WTC11 (cell line): Measurements from ENCODE around the gene TP73. TPM values are rescaled to one million over a fixed set of nuclear protein-coding genes. Genes with fewer than 3 reads are reported as not detected.

Source experiments
- ATAC-seq: fragments of 200-7000 bp; cut with Tn5 transposase; 2 replicates; pipeline ENCODE4 v1.10.0; 2021; ENCODE audit warnings: mild to moderate bottlenecking, moderate library complexity
- CTCF ChIA-PET: fragments of 300-600 bp; sonication (Branson Sonifier 250); formaldehyde crosslinking; loops from one replicate; lab custom pipeline; 2021; ENCODE audit warnings: antibody characterized with exemption; lab: Charles Lee
- POLR2A ChIA-PET: fragments of 350-600 bp; sonication (Branson Sonifier 250); formaldehyde crosslinking; loops from one replicate; lab custom pipeline; 2021; ENCODE audit warnings: antibody characterized with exemption; lab: Charles Lee
- DNase-seq: peaks from one replicate; pipeline ENCODE4 v3.0.0; 2021; ENCODE audit warnings: low spot score
- H3K27ac Mint-ChIP-seq: 2 replicates; pipeline ENCODE4 v1.8.0; 2021; ENCODE audit warnings: mixed read lengths
- H3K27me3 Mint-ChIP-seq: 2 replicates; pipeline ENCODE4 v1.8.0; 2021; ENCODE audit warnings: low read depth, mild to moderate bottlenecking, moderate library complexity, mixed read lengths
- H3K36me3 Mint-ChIP-seq: 2 replicates; pipeline ENCODE4 v1.8.0; 2021; ENCODE audit warnings: mixed read lengths
- H3K4me1 Mint-ChIP-seq: 2 replicates; pipeline ENCODE4 v1.8.0; 2022; ENCODE audit warnings: mixed read lengths
- H3K4me3 Mint-ChIP-seq: 2 replicates; pipeline ENCODE4 v1.8.0; 2021; ENCODE audit warnings: mild to moderate bottlenecking, moderate library complexity, mixed read lengths
- H3K9me3 Mint-ChIP-seq: 2 replicates; pipeline ENCODE4 v1.8.0; 2021; ENCODE audit warnings: mixed read lengths
- CDX4 ChIP-seq: fragments of 250-450 bp; sonication (Bioruptor Pico); IDR thresholded peaks from 2 replicates; pipeline ENCODE4 v1.9.0; 2021; ENCODE audit warnings: moderate library complexity, mild to moderate bottlenecking, inconsistent platforms, borderline replicate concordance
- CREB1 ChIP-seq: sonication (generic); formaldehyde crosslinking; IDR thresholded peaks from 2 replicates; pipeline ENCODE4 v1.8.0; 2023; ENCODE audit warnings: mild to moderate bottlenecking, missing genetic modification reagents
- CTCF ChIP-seq: fragments of 200-600 bp; IDR thresholded peaks from 2 replicates; pipeline ENCODE4 v1.8.0; 2022; ENCODE audit warnings: antibody characterized with exemption
- ETV6 ChIP-seq: sonication (generic); formaldehyde crosslinking; IDR thresholded peaks from 2 replicates; pipeline ENCODE4 v1.8.1; 2022; ENCODE audit warnings: mild to moderate bottlenecking, missing genetic modification reagents
- FOXK1 ChIP-seq: sonication (generic); formaldehyde crosslinking; IDR thresholded peaks from 2 replicates; pipeline ENCODE4 v1.8.0; 2022; ENCODE audit warnings: mild to moderate bottlenecking, moderate library complexity, missing genetic modification reagents
- FOXP1 ChIP-seq: sonication (generic); formaldehyde crosslinking; IDR thresholded peaks from 2 replicates; pipeline ENCODE4 v1.8.0; 2022; ENCODE audit warnings: missing genetic modification reagents, mild to moderate bottlenecking, moderate library complexity, borderline replicate concordance
- NFATC4 ChIP-seq: fragments of 250-450 bp; sonication (Bioruptor Pico); IDR thresholded peaks from 2 replicates; pipeline ENCODE4 v1.9.0; 2021; ENCODE audit warnings: mild to moderate bottlenecking
- SMAD3 ChIP-seq: sonication (generic); formaldehyde crosslinking; IDR thresholded peaks from 2 replicates; pipeline ENCODE4 v1.8.0; 2022; ENCODE audit warnings: missing genetic modification reagents, mild to moderate bottlenecking, borderline replicate concordance
- SMAD4 ChIP-seq: sonication (generic); formaldehyde crosslinking; IDR thresholded peaks from 2 replicates; pipeline ENCODE4 v1.8.0; 2022; ENCODE audit warnings: mild to moderate bottlenecking, missing genetic modification reagents
- TCF7 ChIP-seq: sonication (generic); formaldehyde crosslinking; IDR thresholded peaks from 2 replicates; pipeline ENCODE4 v1.8.0; 2022; ENCODE audit warnings: mild to moderate bottlenecking, low read depth, missing genetic modification reagents, moderate library complexity
- TP53 ChIP-seq: sonication (generic); formaldehyde crosslinking; IDR thresholded peaks from 2 replicates; pipeline ENCODE4 v1.8.1; 2023; ENCODE audit warnings: mild to moderate bottlenecking, missing genetic modification reagents
- ZNF121 ChIP-seq: sonication (generic); formaldehyde crosslinking; IDR thresholded peaks from 2 replicates; pipeline ENCODE4 v1.8.0; 2023; ENCODE audit warnings: missing genetic modification reagents
- ZNF317 ChIP-seq: sonication (generic); formaldehyde crosslinking; IDR thresholded peaks from 2 replicates; pipeline ENCODE4 v1.8.1; 2023; ENCODE audit warnings: low read depth, mild to moderate bottlenecking, moderate library complexity, missing genetic modification reagents, borderline replicate concordance
- ZNF423 ChIP-seq: fragments of 250-450 bp; sonication (Bioruptor Pico); IDR thresholded peaks from 2 replicates; pipeline ENCODE4 v2.1.2; 2022; ENCODE audit warnings: mild to moderate bottlenecking, moderate library complexity
- total RNA-seq: library from RNA; stranded (reverse); gene quantifications from 3 replicates; pipeline ENCODE4 v1.2.3, GENCODE V29; 2021
- TF ChIP-seq, protein P1 (sequence below): sonication (generic); formaldehyde crosslinking; IDR thresholded peaks from 2 replicates; pipeline ENCODE4 v1.8.1; 2023; ENCODE audit warnings: mild to moderate bottlenecking, missing genetic modification reagents
- TF ChIP-seq, protein P2 (sequence below): sonication (generic); formaldehyde crosslinking; IDR thresholded peaks from 2 replicates; pipeline ENCODE4 v1.8.0; 2022; ENCODE audit warnings: mild to moderate bottlenecking, missing genetic modification reagents
- TF ChIP-seq, protein P3 (sequence below): sonication (generic); formaldehyde crosslinking; IDR thresholded peaks from 2 replicates; pipeline ENCODE4 v1.8.1; 2023; ENCODE audit warnings: mild to moderate bottlenecking, missing genetic modification reagents, moderate library complexity
- TF ChIP-seq, protein P4 (sequence below): sonication (generic); formaldehyde crosslinking; IDR thresholded peaks from 2 replicates; pipeline ENCODE4 v1.8.1; 2023; ENCODE audit warnings: mild to moderate bottlenecking, missing genetic modification reagents, moderate library complexity
- TF ChIP-seq, protein P5 (sequence below): sonication (generic); formaldehyde crosslinking; IDR thresholded peaks from 2 replicates; pipeline ENCODE4 v1.8.1; 2023; ENCODE audit warnings: mild to moderate bottlenecking, missing genetic modification reagents, borderline replicate concordance
- TF ChIP-seq, protein P6 (sequence below): sonication (generic); formaldehyde crosslinking; IDR thresholded peaks from 2 replicates; pipeline ENCODE4 v1.8.0; 2023; ENCODE audit warnings: mild to moderate bottlenecking, missing genetic modification reagents

The TP73 gene
- total RNA-seq, 1 experiment from 2014 or later, result 5.7 TPM

DNA sequence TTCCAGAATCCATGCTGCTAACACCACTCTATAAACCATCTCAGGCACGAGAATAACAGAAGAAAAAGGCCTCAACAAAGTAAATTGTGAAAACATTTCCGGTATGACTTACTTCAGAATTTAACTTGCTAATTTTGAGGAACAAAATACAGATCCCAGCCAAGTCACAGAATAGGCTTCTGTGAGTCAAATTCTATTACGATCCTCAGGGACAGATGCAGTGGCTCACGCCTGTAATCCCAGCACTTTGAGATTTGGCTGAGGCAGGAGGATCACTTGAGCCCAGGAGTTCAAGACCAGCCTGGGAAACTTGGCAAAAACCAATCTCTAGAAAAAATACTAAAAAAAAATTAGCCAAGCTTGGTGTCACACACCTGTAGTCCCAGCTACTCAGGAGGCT lies 91.1 kb downstream of the TP73 start:
- DNase-seq (no peak), ATAC-seq (no peak)
- Mint-ChIP-seq H3K9me3 (no peaks in the 10 kb centered on the region), H3K27me3 (no peaks in the 10 kb centered on the region), H3K4me1 (peaks cover 30% of the 10 kb centered on the region), H3K27ac (peak overlapping the region; percentile 37; the same call in 1 of the 2 replicates), H3K4me3 (no peak overlapping the region), H3K36me3 (peaks cover 27% of the 10 kb centered on the region)
- ChIA-PET CTCF (interaction anchor here (0.7 to 4.8 kb wide), 2 partner anchors 19 to 63 kb away, joined by 3 to 22 read pairs; no protein-coding TSS in a partner anchor), POLR2A (no interaction called here)
- TF ChIP-seq ZNF317 (CRISPR knock-in tag), result no peak
- TF ChIP-seq, protein P1, sequence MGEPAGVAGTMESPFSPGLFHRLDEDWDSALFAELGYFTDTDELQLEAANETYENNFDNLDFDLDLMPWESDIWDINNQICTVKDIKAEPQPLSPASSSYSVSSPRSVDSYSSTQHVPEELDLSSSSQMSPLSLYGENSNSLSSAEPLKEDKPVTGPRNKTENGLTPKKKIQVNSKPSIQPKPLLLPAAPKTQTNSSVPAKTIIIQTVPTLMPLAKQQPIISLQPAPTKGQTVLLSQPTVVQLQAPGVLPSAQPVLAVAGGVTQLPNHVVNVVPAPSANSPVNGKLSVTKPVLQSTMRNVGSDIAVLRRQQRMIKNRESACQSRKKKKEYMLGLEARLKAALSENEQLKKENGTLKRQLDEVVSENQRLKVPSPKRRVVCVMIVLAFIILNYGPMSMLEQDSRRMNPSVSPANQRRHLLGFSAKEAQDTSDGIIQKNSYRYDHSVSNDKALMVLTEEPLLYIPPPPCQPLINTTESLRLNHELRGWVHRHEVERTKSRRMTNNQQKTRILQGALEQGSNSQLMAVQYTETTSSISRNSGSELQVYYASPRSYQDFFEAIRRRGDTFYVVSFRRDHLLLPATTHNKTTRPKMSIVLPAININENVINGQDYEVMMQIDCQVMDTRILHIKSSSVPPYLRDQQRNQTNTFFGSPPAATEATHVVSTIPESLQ (CRISPR knock-in tag), result no peak
- no peak for TF ChIP-seq ZNF121 (CRISPR knock-in tag)
- TF ChIP-seq, protein P2, sequence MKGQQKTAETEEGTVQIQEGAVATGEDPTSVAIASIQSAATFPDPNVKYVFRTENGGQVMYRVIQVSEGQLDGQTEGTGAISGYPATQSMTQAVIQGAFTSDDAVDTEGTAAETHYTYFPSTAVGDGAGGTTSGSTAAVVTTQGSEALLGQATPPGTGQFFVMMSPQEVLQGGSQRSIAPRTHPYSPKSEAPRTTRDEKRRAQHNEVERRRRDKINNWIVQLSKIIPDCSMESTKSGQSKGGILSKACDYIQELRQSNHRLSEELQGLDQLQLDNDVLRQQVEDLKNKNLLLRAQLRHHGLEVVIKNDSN (CRISPR knock-in tag), result no peak
- no peak for TF ChIP-seq FOXP1
- no peak for TF ChIP-seq ETV6 (CRISPR knock-in tag)
- no peak for TF ChIP-seq NFATC4 (CRISPR knock-in tag)
- TF ChIP-seq, protein P3, sequence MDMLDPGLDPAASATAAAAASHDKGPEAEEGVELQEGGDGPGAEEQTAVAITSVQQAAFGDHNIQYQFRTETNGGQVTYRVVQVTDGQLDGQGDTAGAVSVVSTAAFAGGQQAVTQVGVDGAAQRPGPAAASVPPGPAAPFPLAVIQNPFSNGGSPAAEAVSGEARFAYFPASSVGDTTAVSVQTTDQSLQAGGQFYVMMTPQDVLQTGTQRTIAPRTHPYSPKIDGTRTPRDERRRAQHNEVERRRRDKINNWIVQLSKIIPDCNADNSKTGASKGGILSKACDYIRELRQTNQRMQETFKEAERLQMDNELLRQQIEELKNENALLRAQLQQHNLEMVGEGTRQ (CRISPR knock-in tag), result no peak

- ATAC-seq, result no peak
- Mint-ChIP-seq H3K4me3 (no peak overlapping the region), H3K9me3 (no peaks in the 10 kb centered on the region), H3K36me3 (peaks cover 27% of the 10 kb centered on the region), H3K4me1 (peaks cover 30% of the 10 kb centered on the region), H3K27ac (no peak overlapping the region; the same call in 1 of the 2 replicates), H3K27me3 (no peaks in the 10 kb centered on the region)
- ChIA-PET CTCF (interaction anchor here (0.7 to 4.8 kb wide), 2 partner anchors 20 to 63 kb away, joined by 3 to 22 read pairs; no protein-coding TSS in a partner anchor), POLR2A (no interaction called here)
- DNase-seq, result no peak
- TF ChIP-seq TCF7 (CRISPR knock-in tag) (no peak), NFATC4 (CRISPR knock-in tag) (no peak), CDX4 (CRISPR knock-in tag) (no peak), CTCF (no peak), SMAD4 (CRISPR knock-in tag) (no peak), SMAD3 (no peak), FOXP1 (no peak), ZNF423 (CRISPR knock-in tag) (no peak), FOXK1 (CRISPR knock-in tag) (no peak), TP53 (CRISPR knock-in tag) (no peak), CREB1 (no peak)
- TF ChIP-seq, protein P4, sequence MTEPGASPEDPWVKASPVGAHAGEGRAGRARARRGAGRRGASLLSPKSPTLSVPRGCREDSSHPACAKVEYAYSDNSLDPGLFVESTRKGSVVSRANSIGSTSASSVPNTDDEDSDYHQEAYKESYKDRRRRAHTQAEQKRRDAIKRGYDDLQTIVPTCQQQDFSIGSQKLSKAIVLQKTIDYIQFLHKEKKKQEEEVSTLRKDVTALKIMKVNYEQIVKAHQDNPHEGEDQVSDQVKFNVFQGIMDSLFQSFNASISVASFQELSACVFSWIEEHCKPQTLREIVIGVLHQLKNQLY (CRISPR knock-in tag), result no peak
- TF ChIP-seq, protein P3 (CRISPR knock-in tag), result no peak
- TF ChIP-seq, protein P5, sequence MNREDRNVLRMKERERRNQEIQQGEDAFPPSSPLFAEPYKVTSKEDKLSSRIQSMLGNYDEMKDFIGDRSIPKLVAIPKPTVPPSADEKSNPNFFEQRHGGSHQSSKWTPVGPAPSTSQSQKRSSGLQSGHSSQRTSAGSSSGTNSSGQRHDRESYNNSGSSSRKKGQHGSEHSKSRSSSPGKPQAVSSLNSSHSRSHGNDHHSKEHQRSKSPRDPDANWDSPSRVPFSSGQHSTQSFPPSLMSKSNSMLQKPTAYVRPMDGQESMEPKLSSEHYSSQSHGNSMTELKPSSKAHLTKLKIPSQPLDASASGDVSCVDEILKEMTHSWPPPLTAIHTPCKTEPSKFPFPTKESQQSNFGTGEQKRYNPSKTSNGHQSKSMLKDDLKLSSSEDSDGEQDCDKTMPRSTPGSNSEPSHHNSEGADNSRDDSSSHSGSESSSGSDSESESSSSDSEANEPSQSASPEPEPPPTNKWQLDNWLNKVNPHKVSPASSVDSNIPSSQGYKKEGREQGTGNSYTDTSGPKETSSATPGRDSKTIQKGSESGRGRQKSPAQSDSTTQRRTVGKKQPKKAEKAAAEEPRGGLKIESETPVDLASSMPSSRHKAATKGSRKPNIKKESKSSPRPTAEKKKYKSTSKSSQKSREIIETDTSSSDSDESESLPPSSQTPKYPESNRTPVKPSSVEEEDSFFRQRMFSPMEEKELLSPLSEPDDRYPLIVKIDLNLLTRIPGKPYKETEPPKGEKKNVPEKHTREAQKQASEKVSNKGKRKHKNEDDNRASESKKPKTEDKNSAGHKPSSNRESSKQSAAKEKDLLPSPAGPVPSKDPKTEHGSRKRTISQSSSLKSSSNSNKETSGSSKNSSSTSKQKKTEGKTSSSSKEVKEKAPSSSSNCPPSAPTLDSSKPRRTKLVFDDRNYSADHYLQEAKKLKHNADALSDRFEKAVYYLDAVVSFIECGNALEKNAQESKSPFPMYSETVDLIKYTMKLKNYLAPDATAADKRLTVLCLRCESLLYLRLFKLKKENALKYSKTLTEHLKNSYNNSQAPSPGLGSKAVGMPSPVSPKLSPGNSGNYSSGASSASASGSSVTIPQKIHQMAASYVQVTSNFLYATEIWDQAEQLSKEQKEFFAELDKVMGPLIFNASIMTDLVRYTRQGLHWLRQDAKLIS (CRISPR knock-in tag), result no peak
- TF ChIP-seq, protein P6, sequence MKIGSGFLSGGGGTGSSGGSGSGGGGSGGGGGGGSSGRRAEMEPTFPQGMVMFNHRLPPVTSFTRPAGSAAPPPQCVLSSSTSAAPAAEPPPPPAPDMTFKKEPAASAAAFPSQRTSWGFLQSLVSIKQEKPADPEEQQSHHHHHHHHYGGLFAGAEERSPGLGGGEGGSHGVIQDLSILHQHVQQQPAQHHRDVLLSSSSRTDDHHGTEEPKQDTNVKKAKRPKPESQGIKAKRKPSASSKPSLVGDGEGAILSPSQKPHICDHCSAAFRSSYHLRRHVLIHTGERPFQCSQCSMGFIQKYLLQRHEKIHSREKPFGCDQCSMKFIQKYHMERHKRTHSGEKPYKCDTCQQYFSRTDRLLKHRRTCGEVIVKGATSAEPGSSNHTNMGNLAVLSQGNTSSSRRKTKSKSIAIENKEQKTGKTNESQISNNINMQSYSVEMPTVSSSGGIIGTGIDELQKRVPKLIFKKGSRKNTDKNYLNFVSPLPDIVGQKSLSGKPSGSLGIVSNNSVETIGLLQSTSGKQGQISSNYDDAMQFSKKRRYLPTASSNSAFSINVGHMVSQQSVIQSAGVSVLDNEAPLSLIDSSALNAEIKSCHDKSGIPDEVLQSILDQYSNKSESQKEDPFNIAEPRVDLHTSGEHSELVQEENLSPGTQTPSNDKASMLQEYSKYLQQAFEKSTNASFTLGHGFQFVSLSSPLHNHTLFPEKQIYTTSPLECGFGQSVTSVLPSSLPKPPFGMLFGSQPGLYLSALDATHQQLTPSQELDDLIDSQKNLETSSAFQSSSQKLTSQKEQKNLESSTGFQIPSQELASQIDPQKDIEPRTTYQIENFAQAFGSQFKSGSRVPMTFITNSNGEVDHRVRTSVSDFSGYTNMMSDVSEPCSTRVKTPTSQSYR, result no peak
These were observed 91.5 kb downstream of the TP73 start for GRCh38 chr1:3743826-3744225.
